Lower lobe of right lung (tissue), 2 donors: Measurements from ENCODE around the gene S100A6. TPM values are rescaled to one million over a fixed set of nuclear protein-coding genes. Genes with fewer than 3 reads are reported as not detected.

Experiments used
- ATAC-seq, 2 donors: fragments of 200-7000 bp; cut with Tn5 transposase; one replicate each; pipeline ENCODE4 v1.9.1; 2020 to 2022; ENCODE audit warnings: mild to moderate bottlenecking in 2 of 2, moderate library complexity in 2 of 2
- DNase-seq: peaks from one replicate; pipeline ENCODE4 v3.0.0-alpha.2; 2020
- H3K27ac ChIP-seq: fragments of 200-600 bp; one replicate; pipeline ENCODE4 v1.8.0; 2022
- H3K27me3 ChIP-seq: fragments of 200-600 bp; one replicate; pipeline ENCODE4 v1.8.0; 2022; ENCODE audit warnings: low read depth
- H3K36me3 ChIP-seq: fragments of 200-600 bp; one replicate; pipeline ENCODE4 v1.8.0; 2022; ENCODE audit warnings: mild to moderate bottlenecking
- H3K4me1 ChIP-seq: fragments of 200-600 bp; one replicate; pipeline ENCODE4 v1.8.0; 2022
- H3K4me3 ChIP-seq: fragments of 200-600 bp; one replicate; pipeline ENCODE4 v1.8.0; 2022; ENCODE audit warnings: mild to moderate bottlenecking
- H3K9me3 ChIP-seq: fragments of 200-600 bp; one replicate; pipeline ENCODE4 v1.8.0; 2022
- CTCF ChIP-seq: fragments of 200-600 bp; IDR thresholded peaks from one replicate; pipeline ENCODE4 v1.8.0; 2022; ENCODE audit warnings: antibody characterized with exemption, mild to moderate bottlenecking
- intact Hi-C: fragments of 100-400 bp; cut with DNase I; formaldehyde crosslinking; loops from one replicate; pipeline ENCODE4 v1.11.0; 2022
- total RNA-seq: library from RNA; stranded (reverse); fragmentation: NEBNext Ultra II Directional; extraction: Animal tissue kit (Norgen Biotek cat#: 25700); gene quantifications from one replicate; pipeline ENCODE4 v1.2.1, GENCODE V29; 2021
- donor health status: DM: no; HTN: yes; CAD: no; lungs with severe emphysema.

Gene S100A6
- total RNA-seq, 1 donor from 2014 or later: 1,109 TPM

DNA sequence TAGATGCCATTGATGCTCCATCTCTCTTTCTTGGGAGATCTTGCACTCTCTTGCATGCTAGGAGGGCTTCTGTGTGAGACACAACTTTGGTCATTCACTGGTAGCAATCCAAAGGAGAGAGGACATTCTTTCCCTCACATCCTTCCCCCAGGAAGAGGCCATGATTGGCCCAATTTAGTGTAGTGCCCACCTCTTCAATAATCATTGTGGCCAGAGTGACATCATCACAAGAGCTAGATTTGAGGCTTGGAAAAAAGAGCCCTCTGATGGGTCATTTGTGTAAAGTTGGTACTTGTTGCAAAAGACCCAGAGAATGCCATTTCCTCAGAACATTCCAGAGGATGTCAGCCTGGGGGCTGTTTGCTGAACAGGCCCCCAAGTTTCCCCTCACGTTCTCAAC lies 30.2 kb downstream of the S100A6 start:
- DNase-seq (no peak), ATAC-seq (no peak)
- H3K27me3 ChIP-seq: no peaks in the 10 kb centered on the region
- intact Hi-C loops: no loop called here
- H3K27ac ChIP-seq: no peak overlapping the region
- H3K9me3 ChIP-seq: no peaks in the 10 kb centered on the region
- no peaks in the 10 kb centered on the region for H3K36me3 ChIP-seq
- H3K4me3 ChIP-seq: no peak overlapping the region
- no peak for TF ChIP-seq CTCF
- H3K4me1 ChIP-seq: no peaks in the 10 kb centered on the region

DNA sequence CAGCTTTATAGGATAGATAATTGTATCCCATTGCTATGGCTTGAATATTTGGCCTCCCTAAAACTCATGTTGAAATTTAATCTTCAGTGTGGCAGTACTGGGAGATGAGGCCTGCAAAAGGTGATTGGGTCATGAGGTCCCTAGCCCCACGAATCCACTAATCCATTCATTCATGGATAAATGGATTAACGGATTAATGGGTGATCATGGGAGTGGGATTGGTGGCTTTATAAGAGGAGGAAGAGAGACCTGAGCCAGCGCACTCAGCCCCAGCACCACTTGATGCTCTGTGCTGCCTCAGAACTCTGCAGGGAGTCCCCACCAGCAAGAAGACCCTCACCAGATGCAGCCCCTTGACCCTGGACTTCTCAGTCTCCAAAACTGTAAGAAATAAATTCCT lies 32.0 kb downstream of the S100A6 start:
- DNase-seq: no peak
- Histone ChIP-seq H3K27ac (no peak overlapping the region), H3K36me3 (no peaks in the 10 kb centered on the region), H3K4me3 (no peak overlapping the region), H3K9me3 (no peaks in the 10 kb centered on the region), H3K4me1 (no peaks in the 10 kb centered on the region), H3K27me3 (no peaks in the 10 kb centered on the region)
- no peak for ATAC-seq
- intact Hi-C loops: no loop called here
- TF ChIP-seq CTCF: no peak

- Histone ChIP-seq H3K27ac (no peak overlapping the region), H3K4me3 (no peak overlapping the region), H3K27me3 (no peaks in the 10 kb centered on the region), H3K4me1 (no peaks in the 10 kb centered on the region), H3K9me3 (no peaks in the 10 kb centered on the region), H3K36me3 (no peaks in the 10 kb centered on the region)
- ATAC-seq: no peak
- DNase-seq: no peak
- intact Hi-C loops: no loop called here
- no peak for TF ChIP-seq CTCF
Measured at GRCh38 chr1:153498746-153499145, 37.0 kb downstream of the S100A6 start.

- ATAC-seq (peak in 1 of 2 donors; percentile 22), DNase-seq (no peak)
- Histone ChIP-seq H3K4me1 (peaks cover 5% of the 10 kb centered on the region), H3K36me3 (no peaks in the 10 kb centered on the region), H3K4me3 (no peak overlapping the region), H3K27me3 (no peaks in the 10 kb centered on the region), H3K27ac (no peak overlapping the region), H3K9me3 (no peaks in the 10 kb centered on the region)
- intact Hi-C loops: no loop called here
- no peak for TF ChIP-seq CTCF
Measured at GRCh38 chr1:153495536-153495935, 40.3 kb downstream of the S100A6 start.

DNA sequence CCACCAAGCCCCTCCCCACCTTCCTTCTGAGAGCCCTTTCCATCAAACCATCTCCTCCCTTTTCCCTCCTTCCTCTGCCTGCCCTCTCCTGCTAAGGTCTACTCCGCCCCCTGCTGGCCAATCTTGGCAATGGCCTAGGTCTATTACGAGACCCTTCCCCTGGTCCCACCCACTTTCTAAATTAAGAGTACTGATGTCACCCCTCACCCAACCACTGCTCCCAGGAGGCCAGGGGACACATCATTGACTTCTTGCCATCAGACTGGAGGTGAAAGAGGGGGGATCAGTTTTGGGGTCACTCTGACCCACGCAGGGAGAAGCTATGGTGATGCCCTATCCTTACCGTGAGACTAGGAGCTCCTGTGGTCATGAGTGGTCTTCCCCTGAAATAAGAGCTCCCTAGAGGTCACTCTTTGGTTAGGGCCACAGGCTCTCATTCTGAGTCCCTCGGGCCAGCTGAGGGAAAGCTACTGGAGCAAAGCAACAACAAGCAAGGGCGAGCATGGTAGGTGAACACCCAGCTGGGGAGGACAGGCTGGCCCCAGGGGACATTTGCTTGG lies 40.7 kb downstream of the S100A6 start:
- intact Hi-C loops: no loop called here
- peak; percentile 79 to 83 for ATAC-seq
- Histone ChIP-seq H3K27ac (no peak overlapping the region), H3K9me3 (no peaks in the 10 kb centered on the region), H3K4me1 (peaks cover 7% of the 10 kb centered on the region), H3K4me3 (no peak overlapping the region), H3K36me3 (no peaks in the 10 kb centered on the region), H3K27me3 (no peaks in the 10 kb centered on the region)
- DNase-seq: peak; percentile 86
- TF ChIP-seq CTCF: peak; percentile 90
